ENCODE data around the gene ZNF99.
"Not testable (repeated sequence)": the region's sequence is repeated elsewhere in the genome, so short reads cannot be mapped to it uniquely, and the experiment has no call there.

The ZNF99 gene

GRCh38 chr19:22783651-22784410, at the start of gene ZNF99:
TSS of gene ZNF99 (minus strand) at chr19:22784151. CDS start at chr19:22784016, 135 bp downstream.
- no peak for DNase-seq (ENCODE audit: low spot score)

- DNase-seq (ENCODE audit: low spot score): no peak
Measured at GRCh38 chr19:22832031-22832762, 48.2 kb upstream of the ZNF99 start, which contains the start of gene ZNF723. TSS of gene ZNF723 (plus strand) at chr19:22832291. CDS start at chr19:22832380, 89 bp downstream.

- no peak for DNase-seq (ENCODE audit: low spot score)
Measured at GRCh38 chr19:22831211-22831610, 47.3 kb upstream of the ZNF99 start.

GRCh38 chr19:22814124-22814523, 30.2 kb upstream of the ZNF99 start:
- DNase-seq (ENCODE audit: low spot score): no peak

- no peak for DNase-seq (ENCODE audit: low spot score)
Measured at GRCh38 chr19:22807061-22807835, 23.3 kb upstream of the ZNF99 start.

GRCh38 chr19:22806418-22806817, 22.5 kb upstream of the ZNF99 start:
- no peak for DNase-seq (ENCODE audit: low spot score)

- no peak for DNase-seq (ENCODE audit: low spot score)
Measured at GRCh38 chr19:22797040-22797439, 13.1 kb upstream of the ZNF99 start.

- DNase-seq (ENCODE audit: low spot score): not testable (repeated sequence)
Measured at GRCh38 chr19:22792863-22793262, 8.9 kb upstream of the ZNF99 start.

GRCh38 chr19:22735911-22736645, 47.9 kb downstream of the ZNF99 start:
- DNase-seq (ENCODE audit: low spot score): no peak

GRCh38 chr19:22733691-22734090, 50.3 kb downstream of the ZNF99 start:
- no peak for DNase-seq (ENCODE audit: low spot score)

- DNase-seq (ENCODE audit: low spot score): not testable (repeated sequence)
Measured at GRCh38 chr19:22728214-22728613, 55.7 kb downstream of the ZNF99 start.

- not testable (repeated sequence) for DNase-seq (ENCODE audit: low spot score)
Measured at GRCh38 chr19:22721533-22721932, 62.4 kb downstream of the ZNF99 start.

GRCh38 chr19:22708983-22709382, 75.0 kb downstream of the ZNF99 start:
- DNase-seq (ENCODE audit: low spot score): no peak

- not testable (repeated sequence) for DNase-seq (ENCODE audit: low spot score)
Measured at GRCh38 chr19:22703096-22703495, 80.9 kb downstream of the ZNF99 start.

- DNase-seq (ENCODE audit: low spot score): not testable (repeated sequence)
Measured at GRCh38 chr19:22702661-22703060, 81.3 kb downstream of the ZNF99 start.
